Skin of body (tissue), 2 donors: ENCODE data around the gene GTF3C1. TPM values are rescaled to one million over a fixed set of nuclear protein-coding genes. Genes with fewer than 3 reads are reported as not detected.

Experiments used
- DNase-seq: peaks from one replicate; lab custom pipeline; 2025; lab: John Stamatoyannopoulos, UW
- total RNA-seq: library from RNA; depleted of rRNA; stranded (reverse); fragments of >200 nt; gene quantifications from one replicate; pipeline ENCODE4 v1.2.3, GENCODE V29; 2014

Gene GTF3C1
- total RNA-seq, 1 donor from 2014 or later: 69.0 TPM

DNA sequence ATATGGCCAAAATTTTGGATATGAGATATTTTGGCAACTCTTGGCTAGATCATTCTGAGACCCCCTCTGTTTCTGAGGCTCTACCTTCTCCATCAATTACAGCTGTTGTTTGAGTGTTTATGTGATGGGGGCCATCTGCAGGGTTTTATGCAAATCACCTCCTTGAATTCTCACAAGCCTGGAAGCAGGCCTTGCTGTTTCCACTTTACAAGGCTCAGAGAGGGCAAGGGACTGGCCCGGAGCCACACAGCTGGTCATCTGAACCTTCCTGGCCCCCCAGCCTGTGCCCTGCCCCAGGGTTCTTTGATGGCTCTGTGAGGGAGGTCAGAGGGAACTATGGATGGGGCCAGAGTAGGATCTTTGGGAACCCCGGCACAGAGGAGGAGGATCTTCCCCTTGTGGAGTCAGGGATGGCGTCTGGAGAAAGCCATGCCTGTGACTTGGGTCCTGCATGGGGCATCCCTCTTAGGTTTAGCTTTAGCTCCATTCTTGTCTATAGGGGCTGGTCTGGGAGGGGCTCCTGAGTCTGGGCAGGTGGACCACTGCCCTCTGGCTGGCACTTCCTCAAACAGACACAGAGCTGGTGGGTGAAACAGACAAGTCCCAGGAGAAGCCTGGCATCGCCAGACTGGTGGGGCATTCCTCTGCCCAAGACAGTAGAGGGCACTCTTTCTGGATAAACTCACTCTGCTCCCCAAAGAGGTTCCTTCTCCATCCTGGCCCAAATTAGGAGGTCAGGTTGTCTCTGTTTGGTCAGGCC lies 121.5 kb downstream of the GTF3C1 start:
- no peak for DNase-seq

DNA sequence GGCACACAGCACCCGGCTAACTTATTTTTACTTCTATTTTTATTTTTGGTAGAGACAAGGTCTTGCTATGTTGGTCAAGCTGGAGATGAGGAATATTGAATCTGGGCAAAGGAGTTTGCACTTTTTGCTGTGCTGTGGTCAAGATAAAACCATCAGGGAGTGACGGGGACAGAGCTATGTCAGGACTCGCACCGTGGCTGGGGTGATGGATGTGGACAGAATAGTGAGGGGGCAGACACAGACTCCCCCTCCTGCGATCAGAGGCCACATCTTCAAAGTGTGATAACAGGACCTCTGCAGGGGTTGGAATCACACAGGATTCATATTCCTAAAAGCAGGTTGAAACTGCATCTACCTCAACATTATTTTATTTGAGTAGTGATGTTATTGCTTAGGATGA lies 122.2 kb downstream of the GTF3C1 start:
- no peak for DNase-seq

DNA sequence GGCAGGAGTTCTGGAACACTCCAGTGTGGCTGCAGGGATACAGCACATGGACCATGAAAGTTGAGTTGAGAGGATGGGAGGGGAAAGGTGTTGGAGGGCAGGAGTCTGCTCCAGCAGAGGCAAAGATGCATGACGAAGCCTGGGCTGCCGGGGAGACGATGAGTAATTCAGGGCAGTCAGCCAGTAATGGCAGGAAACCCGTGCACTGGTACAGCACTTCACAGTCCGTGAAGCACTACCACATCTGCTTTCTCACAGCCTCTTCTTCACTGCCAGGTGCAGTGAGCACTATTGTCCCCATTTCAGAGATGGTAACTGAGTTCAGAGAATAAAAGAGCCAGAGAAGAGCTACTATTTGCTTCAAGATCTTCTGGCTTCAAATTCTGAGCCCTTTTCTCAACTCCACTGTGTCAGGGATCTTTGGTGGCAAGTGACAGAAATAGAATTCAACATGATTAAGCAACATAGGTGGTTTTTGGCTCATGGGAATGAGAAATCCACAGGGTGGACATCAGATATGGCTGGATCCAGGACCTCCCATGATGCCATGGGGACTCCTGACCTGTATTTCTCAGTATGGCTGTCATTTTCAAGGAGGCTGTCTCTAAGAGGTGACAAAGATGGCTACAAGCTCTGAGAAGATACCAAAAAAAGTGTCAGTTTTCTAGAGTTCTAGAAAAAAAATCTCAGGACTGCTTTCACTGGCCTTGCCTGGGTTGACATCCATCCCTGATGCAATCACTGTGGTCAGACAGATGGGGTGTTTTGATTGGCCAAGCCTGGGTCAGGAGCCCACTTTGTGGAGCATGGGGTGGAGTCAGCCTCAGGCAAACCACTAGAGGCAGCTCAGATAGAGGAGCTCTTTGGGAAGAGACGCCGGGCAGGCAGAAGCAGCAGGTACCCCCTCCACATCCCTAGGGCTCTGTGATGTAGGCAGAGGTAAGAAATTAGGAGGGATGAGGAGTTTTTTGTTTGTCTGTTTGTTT lies 123.0 kb downstream of the GTF3C1 start:
- DNase-seq: no peak

DNA sequence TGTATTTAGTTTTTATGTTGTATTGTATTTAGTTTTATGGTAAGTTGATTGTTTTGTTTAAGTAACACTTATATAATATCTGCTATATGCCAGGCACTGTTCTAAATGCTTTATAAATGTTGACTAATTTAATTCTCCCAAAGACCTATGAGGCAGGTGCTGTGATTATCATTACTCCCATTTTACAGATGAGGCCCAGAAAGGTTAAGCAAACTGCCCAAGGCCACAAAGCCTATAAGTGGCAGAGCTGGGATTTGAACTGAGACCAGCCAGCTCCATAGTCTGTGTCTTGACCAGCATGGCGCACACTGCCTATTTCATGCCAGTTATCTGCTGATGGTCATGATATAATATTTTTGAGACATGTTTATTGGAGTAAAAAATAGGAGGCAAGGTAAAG lies 123.8 kb downstream of the GTF3C1 start:
- DNase-seq: no peak

DNA sequence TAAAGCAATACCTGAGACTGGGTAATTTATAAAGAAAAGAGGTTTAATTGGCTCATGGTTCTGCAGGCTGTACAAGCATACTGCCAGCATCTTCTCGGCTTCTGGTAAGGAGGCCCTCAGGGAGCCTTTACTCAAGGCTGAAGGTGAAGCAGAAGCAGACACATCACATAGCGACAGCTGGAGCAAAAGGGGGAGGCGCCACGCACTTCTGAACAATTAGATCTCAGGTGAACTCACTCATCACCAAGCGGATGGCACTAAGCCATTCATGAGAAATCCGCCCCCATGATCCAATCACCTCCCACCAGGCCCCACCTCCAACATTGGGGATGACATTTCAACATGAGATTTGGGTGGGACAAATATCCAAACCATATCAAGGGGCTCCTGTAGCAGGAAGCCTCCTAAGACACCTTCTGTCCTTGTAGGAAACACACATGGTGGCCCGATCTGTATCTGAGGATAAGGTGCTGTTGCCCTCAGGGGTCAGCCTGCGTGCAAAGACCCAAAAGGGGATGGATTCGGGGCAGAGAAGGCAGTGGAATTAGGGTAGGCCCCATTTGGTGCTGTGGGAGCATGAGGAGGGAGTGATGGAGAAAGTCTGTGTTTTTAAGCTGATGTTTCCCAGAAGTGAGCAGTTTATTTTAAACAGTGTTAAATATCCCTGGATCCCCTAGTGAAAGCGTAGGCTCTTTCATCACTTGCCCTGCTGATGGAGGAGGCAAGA lies 124.8 kb downstream of the GTF3C1 start:
- DNase-seq: no peak

DNA sequence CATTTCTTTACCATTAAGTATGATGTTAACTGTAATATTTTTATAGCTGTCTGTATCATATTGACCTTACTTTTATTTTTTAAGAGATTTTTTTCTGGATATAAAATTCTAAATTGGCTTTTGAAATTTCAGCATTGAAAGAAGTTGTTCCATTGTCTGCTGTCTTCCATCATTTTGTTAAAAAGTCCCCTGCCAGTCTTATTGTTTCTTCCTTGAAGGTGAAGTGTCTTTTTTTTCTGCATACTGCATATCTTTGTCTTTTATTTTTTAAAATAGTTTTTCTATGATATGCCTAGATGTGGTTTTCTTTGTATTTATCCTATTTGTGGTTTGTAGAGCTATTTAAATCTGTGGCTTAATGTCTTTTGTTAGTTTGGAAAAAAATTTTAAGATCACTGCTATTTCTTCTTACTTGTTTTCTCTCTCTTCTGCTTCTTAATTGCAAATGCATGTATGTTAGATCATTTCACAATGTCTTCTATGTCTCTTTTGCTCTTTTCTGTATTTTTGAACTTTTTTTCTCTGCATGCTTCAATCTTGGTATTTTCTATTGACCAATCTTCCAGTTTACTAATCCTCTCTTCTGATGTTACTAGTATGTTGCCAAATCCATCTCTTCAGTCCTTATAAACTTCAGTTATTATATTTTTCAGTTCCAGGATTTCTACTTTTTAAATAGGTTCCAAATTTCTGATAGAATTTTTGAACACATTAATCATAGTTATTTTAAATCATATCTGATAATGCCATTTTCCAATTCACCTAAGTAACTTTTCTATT lies 127.6 kb downstream of the GTF3C1 start:
- no peak for DNase-seq

DNA sequence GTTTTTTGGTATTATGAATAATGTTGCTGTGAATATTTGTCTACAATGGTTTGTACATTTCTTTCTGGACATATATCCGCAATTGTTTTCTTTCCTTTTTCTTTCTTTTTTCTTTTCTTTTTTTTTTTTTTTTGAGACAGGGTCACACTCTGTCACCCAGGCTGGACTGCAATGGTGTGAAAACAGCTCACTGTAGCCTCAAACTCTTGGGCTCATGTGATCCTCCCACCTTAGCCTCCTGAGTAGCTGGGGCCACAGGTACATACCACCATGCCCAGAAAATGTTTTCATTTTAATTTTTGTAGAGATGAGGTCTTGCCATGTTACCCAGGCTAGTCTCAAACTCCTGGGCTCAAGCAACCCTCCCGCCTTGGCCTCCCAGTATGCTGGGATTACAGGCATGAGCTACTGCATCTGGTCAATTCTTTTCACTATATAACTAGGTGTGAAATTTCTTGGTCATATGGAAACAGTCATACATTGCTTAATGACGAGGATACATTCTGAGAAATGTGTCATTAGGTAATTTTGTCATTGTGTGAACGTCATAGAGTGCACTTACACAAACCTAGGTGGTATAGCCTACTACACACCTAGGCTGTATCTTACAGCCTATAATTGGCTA lies 132.6 kb downstream of the GTF3C1 start:
- no peak for DNase-seq

DNA sequence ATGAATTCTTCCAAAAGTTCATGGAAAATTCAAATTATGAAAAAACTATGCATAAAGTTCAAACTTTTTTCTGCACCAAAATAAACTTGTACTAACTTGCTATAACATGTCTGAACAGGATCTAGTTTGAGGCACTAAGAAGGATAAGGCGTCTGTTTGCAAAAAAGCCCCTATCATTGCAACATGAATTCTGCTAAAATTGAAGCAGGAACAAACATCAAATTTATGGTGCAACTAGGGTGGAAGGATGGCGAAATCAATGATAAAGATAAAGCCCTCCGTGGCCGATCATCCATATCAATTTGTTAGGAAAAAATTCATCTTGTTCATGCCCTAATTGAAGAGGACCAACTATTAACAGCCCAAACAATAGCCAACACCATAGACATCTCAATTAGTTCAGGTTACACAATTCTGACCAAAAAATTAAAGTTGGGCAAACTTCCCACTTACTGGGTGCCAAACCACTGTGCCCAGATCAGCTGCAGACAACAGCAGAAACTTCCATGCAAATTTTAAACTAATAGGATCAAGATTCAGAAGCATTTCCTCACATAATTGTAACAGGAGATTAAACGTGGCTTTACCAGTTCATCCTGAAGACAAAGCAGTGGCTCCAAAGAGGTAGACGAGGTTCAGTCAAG lies 134.8 kb downstream of the GTF3C1 start:
- no peak for DNase-seq

DNA sequence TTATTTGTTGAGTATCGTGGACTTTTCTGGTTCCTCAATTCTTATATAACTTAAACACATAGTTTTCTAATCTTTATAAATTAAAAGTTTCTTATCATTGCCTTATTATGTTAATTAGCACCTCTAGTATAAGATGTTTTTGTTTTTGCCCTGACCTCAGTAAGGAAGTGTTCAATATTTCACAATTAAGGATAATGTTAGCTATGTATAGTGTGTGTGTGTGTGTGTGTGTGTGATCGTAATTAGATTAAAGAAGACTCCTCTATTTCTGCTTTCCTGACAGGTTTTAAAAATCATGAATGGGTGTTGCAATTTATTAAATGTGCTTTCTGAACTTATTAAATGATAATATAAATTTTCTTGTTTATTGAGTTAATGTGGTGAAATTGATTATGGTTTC lies 135.8 kb downstream of the GTF3C1 start:
- no peak for DNase-seq

DNA sequence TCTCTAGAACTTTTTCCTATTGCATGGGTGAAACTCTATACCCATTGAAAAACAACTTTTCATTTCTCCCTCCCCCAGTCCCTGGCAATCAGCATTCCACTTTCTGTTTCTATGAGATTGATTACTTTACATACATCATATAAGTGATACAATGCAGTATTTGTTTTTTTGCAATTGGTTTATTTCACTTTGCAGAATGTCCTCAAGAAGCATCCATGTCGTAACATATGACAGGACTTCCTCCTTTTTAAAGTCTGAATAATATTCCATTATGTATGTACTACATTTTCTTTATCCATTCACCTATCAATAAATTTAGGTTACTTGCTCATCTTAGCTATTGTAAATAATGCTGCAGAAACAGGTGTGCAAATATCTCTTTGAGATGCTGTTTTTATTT lies 139.0 kb downstream of the GTF3C1 start:
- no peak for DNase-seq

Other genes with a start within 250 kb of the GTF3C1 start
- gene IL4R, start 235.9 kb downstream of the GTF3C1 start, total RNA-seq: 14.0 TPM
- 0.39 TPM for gene IL21R, start 147.7 kb downstream of the GTF3C1 start, total RNA-seq
- 15.1 TPM for gene KATNIP, start 231 bp upstream of the GTF3C1 start, total RNA-seq